Fibroblast of lung (primary cell): ENCODE results near the gene OTOP2.

ENCODE experiments used
- CTCF ChIP-seq, 2 donors: IDR thresholded peaks in 1 of 2; conservative IDR thresholded peaks in 1 of 2; 1 replicate in 1 of 2; 2 replicates in 1 of 2; pipeline ENCODE4 v1.5.1; 2011 to 2012; ENCODE audit warnings: low read length in 2 of 2, control low read depth in 1 of 2, inconsistent platforms in 1 of 2, low read depth in 1 of 2, mild to moderate bottlenecking in 1 of 2
- EZH2 ChIP-seq: IDR thresholded peaks from 2 replicates; pipeline ENCODE4 v1.5.1; 2012; ENCODE audit warnings: low read length, control low read depth, mild to moderate bottlenecking; ENCODE audit errors: missing control alignments

DNA sequence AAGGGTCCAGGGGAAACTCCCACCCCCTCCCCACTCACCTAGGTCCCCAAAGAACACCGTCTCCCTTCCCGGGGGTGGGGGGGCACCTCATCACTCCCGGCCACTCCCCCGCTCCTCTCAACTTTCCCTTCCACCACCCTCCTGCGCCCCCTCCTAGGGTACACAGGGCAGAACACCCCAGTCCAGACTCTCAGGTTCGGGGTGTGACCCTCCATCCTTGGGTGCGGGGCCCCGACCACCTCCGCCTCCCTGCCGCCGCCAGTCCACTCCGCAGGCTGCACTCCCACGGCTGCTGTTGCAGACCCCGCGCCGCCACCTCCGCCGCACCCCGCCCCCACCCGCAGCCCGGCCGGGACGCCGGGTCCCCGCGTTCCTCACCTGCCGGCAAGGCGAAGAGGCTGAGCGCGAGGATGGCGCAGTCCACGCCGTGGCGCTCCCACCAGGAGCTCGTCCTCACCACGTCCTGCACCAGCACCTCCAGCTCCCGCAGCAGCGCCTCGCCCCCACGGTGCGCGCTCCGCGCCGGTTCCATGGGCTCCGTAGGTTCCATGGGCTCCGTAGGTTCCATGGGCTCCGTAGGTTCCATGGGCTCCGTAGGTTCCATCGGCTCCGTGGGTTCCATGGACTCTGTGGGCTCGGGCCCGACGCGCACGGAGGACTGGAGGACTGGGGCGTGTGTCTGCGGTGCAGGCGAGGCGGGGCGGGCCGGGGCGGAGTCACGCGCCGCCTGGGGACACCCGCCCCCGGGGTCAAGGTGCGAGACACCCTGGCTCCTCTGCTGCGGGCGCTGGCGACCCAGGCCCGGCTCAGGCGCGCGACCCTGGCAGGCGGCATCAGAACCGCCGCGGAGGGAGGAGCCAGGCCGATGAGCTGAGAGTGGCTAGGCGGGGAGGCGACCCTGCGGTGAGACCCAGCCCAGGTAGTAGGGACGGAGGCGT, 30.8 kb upstream of the OTOP2 start, which contains the start of gene FADS6:
- TF ChIP-seq CTCF (conservative IDR thresholded peaks at IDR 0.05 in 1 of 2, IDR thresholded peaks at IDR 0.05 in 1 of 2; ENCODE audit: low read depth in 1 of 2, low read length in 2 of 2) (no peak), EZH2 (peak; percentile 82)
